T-cell (primary cell): ENCODE measurements around the gene UGT1A5. TPM values are rescaled to one million over a fixed set of nuclear protein-coding genes. Genes with fewer than 3 reads are reported as not detected.

Experiments used
- ATAC-seq, 4 experiments: fragments of 200-7000 bp in 3 of 4; fragments of 150-1000 bp in 1 of 4; cut with Tn5 transposase; replicated peaks in 1 of 4; 1 replicate in 3 of 4; 2 replicates in 1 of 4; pipeline ENCODE4 v1.10.0; 2021; ENCODE audit warnings: moderate library complexity in 3 of 4, mild to moderate bottlenecking in 2 of 4, moderate number of reproducible peaks in 1 of 4
- CTCF ChIA-PET, 2 donors: fragments of 300-600 bp; sonication (Branson Sonifier 250); formaldehyde crosslinking; loops; one replicate each; lab custom pipeline; 2022; ENCODE audit warnings: antibody characterized with exemption in 2 of 2; lab: Charles Lee
- POLR2A ChIA-PET, 2 donors: fragments of 300-600 bp; sonication (Branson Sonifier 250); formaldehyde crosslinking; loops; one replicate each; lab custom pipeline; 2022; ENCODE audit warnings: antibody characterized with exemption in 2 of 2; lab: Charles Lee
- DNase-seq, 35 experiments: peaks; one replicate each; pipeline versions ENCODE4 v3.0.0 to v3.0.0-alpha.2; 2013 to 2023
- H3K27ac ChIP-seq: one replicate; pipeline ENCODE4 v1.5.1; 2013; ENCODE audit warnings: low read length
- H3K27me3 ChIP-seq, 2 experiments: replicated peaks in 1 of 2; 1 replicate in 1 of 2; 2 replicates in 1 of 2; pipeline versions ENCODE4 v1.6.1 to v1.7.0; 2013; ENCODE audit warnings: low read length in 1 of 2, mixed read lengths in 1 of 2; ENCODE audit not compliant: control insufficient read depth in 2 of 2, insufficient read depth in 2 of 2; ENCODE audit errors: extremely low read depth in 1 of 2
- H3K36me3 ChIP-seq, 2 donors: 1 replicate in 1 of 2; 2 replicates in 1 of 2; pipeline versions ENCODE4 v1.6.1 to v1.7.0; 2013; ENCODE audit warnings: low read length in 1 of 2; ENCODE audit not compliant: control insufficient read depth in 2 of 2, insufficient read depth in 1 of 2; ENCODE audit errors: extremely low read depth in 1 of 2
- H3K4me1 ChIP-seq, 2 experiments: 1 replicate in 1 of 2; 2 replicates in 1 of 2; pipeline versions ENCODE4 v1.6.1 to v1.7.0; 2013; ENCODE audit warnings: low read length in 2 of 2, mixed read lengths in 1 of 2; ENCODE audit not compliant: insufficient read depth in 2 of 2, control insufficient read depth in 1 of 2; ENCODE audit errors: extremely low read depth in 1 of 2
- H3K4me3 ChIP-seq, 2 donors: 1 replicate in 1 of 2; 2 replicates in 1 of 2; pipeline versions ENCODE4 v1.5.1 to v1.7.0; 2013; ENCODE audit warnings: mild to moderate bottlenecking in 2 of 2, low read length in 1 of 2, moderate library complexity in 1 of 2; ENCODE audit not compliant: control insufficient read depth in 1 of 2; ENCODE audit errors: extremely low read depth in 1 of 2
- H3K9me3 ChIP-seq: 2 replicates; pipeline ENCODE4 v1.7.0; 2013
- H3K27ac Mint-ChIP-seq, 2 donors: one replicate each; pipeline ENCODE4 v1.8.0; 2020 to 2021; ENCODE audit warnings: mild to moderate bottlenecking in 2 of 2, mixed read lengths in 2 of 2
- H3K27me3 Mint-ChIP-seq, 2 donors: one replicate each; pipeline ENCODE4 v1.8.0; 2021 to 2022; ENCODE audit warnings: mixed read lengths in 2 of 2
- H3K36me3 Mint-ChIP-seq: one replicate; pipeline ENCODE4 v1.8.0; 2021; ENCODE audit warnings: mixed read lengths
- H3K4me1 Mint-ChIP-seq, 3 donors: one replicate each; pipeline ENCODE4 v1.8.0; 2020 to 2022; ENCODE audit warnings: mixed read lengths in 3 of 3, mild to moderate bottlenecking in 1 of 3
- H3K4me3 Mint-ChIP-seq, 3 donors: one replicate each; pipeline ENCODE4 v1.8.0; 2020 to 2022; ENCODE audit warnings: mild to moderate bottlenecking in 3 of 3, mixed read lengths in 3 of 3, moderate library complexity in 3 of 3
- H3K9me3 Mint-ChIP-seq, 3 donors: one replicate each; pipeline ENCODE4 v1.8.0; 2020 to 2022; ENCODE audit warnings: mixed read lengths in 3 of 3
- WGBS: methylation state at CpG from one replicate; pipeline ENCODE4 v1.1.5; 2013; ENCODE audit warnings: missing lambda C conversion rate; ENCODE audit not compliant: insufficient coverage; 5-methylcytosine and 5-hydroxymethylcytosine counted together
- total RNA-seq, 35 experiments: library from RNA in 6 of 35; stranded (reverse) in 6 of 35; fragments of 120-200 nt in 1 of 35; gene quantifications; one replicate each; pipeline versions ENCODE4 v1.2.1 to v1.2.4 and lab custom pipeline; 2013 to 2026

Gene UGT1A5
- total RNA-seq, 5 donors from 2014 or later (not counting 1 experiment from before 2014, with no cell fraction given): not detected

DNA sequence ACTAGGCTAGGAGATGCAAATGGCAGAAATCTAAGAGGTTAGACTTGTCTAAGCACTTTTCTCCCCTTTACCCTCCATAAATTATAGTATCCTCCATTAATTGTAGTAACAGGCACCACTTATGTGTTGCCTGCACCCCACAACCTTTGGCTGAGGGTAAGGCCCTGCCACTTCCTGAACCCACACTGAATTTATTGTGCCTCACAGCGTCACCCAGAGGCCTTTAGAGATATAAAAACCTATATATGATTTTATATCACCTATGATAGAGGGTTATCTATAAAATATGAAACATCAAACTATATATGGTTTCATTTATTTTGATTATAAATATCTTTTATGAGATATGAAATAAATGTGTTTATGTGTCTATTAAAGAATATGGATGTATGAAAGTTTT is 38.4 kb upstream of the UGT1A5 start:
- peaks cover 32 to 38% of the 10 kb centered on the region in 2 donors for H3K27me3 Mint-ChIP-seq
- DNase-seq: no peak
- no peaks in the 10 kb centered on the region for H3K9me3 Mint-ChIP-seq
- H3K4me1 ChIP-seq: no peaks in the 10 kb centered on the region
- H3K9me3 ChIP-seq: no peaks in the 10 kb centered on the region
- CTCF ChIA-PET: no interaction called here
- no CpG with 5 or more reads among the region's 1 CpG for WGBS
- POLR2A ChIA-PET: no interaction called here
- H3K27ac Mint-ChIP-seq: no peak overlapping the region
- ATAC-seq: no peak
- no peaks in the 10 kb centered on the region for H3K36me3 ChIP-seq
- H3K27me3 ChIP-seq: no peaks in the 10 kb centered on the region
- H3K27ac ChIP-seq: no peak overlapping the region
- no peaks in the 10 kb centered on the region for H3K4me1 Mint-ChIP-seq
- H3K4me3 ChIP-seq: no peak overlapping the region
- no peak overlapping the region for H3K4me3 Mint-ChIP-seq
- no peaks in the 10 kb centered on the region for H3K36me3 Mint-ChIP-seq

- no peaks in the 10 kb centered on the region for H3K9me3 ChIP-seq
- Mint-ChIP-seq H3K27ac (no peak overlapping the region), H3K4me3 (no peak overlapping the region), H3K27me3 (peaks cover 34 to 43% of the 10 kb centered on the region in 2 donors), H3K4me1 (no peaks in the 10 kb centered on the region), H3K9me3 (no peaks in the 10 kb centered on the region), H3K36me3 (no peaks in the 10 kb centered on the region)
- WGBS: no CpG with 5 or more reads among the region's 4 CpGs
- ChIA-PET POLR2A (no interaction called here), CTCF (no interaction called here)
- H3K27me3 ChIP-seq: no peaks in the 10 kb centered on the region
- H3K27ac ChIP-seq: no peak overlapping the region
- no peak overlapping the region for H3K4me3 ChIP-seq
- no peaks in the 10 kb centered on the region for H3K4me1 ChIP-seq
- no peaks in the 10 kb centered on the region for H3K36me3 ChIP-seq
- DNase-seq (no peak), ATAC-seq (no peak)
Observed at GRCh38 chr2:233674995-233675394, 37.7 kb upstream of the UGT1A5 start.

DNA sequence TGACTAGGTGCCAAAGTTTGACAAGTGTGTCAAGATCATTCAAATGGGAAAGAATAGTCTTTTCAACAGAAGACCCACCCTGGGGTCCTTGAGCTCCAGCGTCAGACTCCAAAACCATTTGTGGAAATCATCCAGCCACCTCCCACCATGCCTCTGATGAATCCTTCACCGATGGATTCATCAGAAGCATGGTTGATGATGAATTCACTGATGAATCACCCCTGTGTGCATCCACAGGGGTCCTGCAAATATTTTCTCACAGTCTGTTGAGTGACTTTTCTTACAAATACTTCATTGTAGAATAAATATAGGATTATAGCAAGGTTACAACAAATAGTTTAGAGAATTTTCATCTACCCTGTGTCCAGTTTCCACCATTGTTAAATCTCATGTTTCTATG is 36.7 kb upstream of the UGT1A5 start:
- ATAC-seq: no peak
- H3K36me3 Mint-ChIP-seq: no peaks in the 10 kb centered on the region
- H3K4me3 ChIP-seq: no peak overlapping the region
- no peaks in the 10 kb centered on the region for H3K4me1 ChIP-seq
- no peaks in the 10 kb centered on the region for H3K36me3 ChIP-seq
- H3K9me3 Mint-ChIP-seq: no peaks in the 10 kb centered on the region
- H3K9me3 ChIP-seq: no peaks in the 10 kb centered on the region
- H3K4me3 Mint-ChIP-seq: no peak overlapping the region
- H3K27me3 ChIP-seq: no peaks in the 10 kb centered on the region
- no peaks in the 10 kb centered on the region for H3K4me1 Mint-ChIP-seq
- peaks cover 26 to 36% of the 10 kb centered on the region in 2 donors for H3K27me3 Mint-ChIP-seq
- no peak for DNase-seq
- no peak overlapping the region for H3K27ac Mint-ChIP-seq
- ChIA-PET POLR2A (no interaction called here), CTCF (no interaction called here)
- H3K27ac ChIP-seq: no peak overlapping the region
- WGBS: no CpG with 5 or more reads among the region's 2 CpGs

DNA sequence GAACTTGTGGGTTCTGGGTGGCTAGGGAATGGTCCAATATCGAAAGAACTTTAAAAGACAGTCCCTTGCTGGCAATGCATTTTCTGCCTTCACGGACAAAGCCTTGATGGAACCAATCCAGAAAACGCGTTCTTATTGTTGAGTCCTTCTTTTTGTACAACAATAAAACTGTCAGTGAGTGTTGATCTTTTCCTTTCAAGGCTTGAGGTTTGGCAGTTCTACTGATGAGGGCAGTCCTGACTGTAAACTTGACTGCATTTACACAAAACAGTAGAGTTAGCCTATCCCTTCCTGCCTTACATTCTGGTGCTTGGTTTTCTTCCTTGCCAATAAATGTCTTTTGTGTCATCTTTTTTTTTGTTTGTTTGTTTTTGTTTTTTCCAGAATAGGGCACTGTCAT is 33.5 kb upstream of the UGT1A5 start:
- DNase-seq (no peak), ATAC-seq (no peak)
- Histone ChIP-seq H3K27me3 (peaks cover 0 to 2% of the 10 kb centered on the region in 2 experiments), H3K4me3 (no peak overlapping the region), H3K9me3 (no peaks in the 10 kb centered on the region), H3K27ac (no peak overlapping the region), H3K36me3 (no peaks in the 10 kb centered on the region), H3K4me1 (no peaks in the 10 kb centered on the region)
- Mint-ChIP-seq H3K9me3 (no peaks in the 10 kb centered on the region), H3K4me3 (no peak overlapping the region), H3K27ac (no peak overlapping the region), H3K36me3 (no peaks in the 10 kb centered on the region), H3K27me3 (peaks cover 15 to 30% of the 10 kb centered on the region in 2 donors), H3K4me1 (no peaks in the 10 kb centered on the region)
- CTCF ChIA-PET: no interaction called here
- 88% methylated on average over 4 of the region's 4 CpGs for WGBS
- POLR2A ChIA-PET: no interaction called here

DNA sequence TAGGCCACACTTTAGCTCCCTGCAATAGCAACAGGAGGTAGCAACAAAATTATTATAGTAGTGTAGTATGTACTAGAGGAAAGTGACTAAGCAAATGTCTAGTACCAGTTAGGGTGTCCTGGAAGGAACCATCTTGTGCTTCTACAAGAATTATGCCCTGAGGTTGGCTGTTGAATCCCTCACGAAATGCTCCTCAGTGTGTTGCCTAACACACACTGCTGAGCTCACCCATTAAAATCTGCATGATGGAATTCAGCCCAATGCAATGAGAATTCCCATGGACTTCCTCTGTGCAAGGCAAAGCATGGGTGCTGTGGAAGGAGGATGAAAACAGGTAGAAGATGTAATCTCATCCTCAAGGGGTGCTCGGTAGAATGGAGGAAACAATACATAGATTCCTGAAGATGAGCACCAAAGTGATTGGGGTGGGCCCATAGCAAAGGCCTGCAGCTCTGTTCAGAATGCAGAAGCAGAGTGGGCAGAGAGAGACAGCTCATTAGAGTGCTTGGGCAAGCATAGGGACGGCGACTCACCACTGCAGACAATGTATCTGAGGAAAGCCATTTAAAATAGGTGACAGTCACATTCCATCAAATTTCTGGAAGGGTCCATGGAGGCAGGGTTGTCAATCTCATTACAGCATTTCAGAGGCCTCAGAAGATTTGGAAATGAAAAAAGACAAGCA is 32.2 kb upstream of the UGT1A5 start:
- no peaks in the 10 kb centered on the region for H3K36me3 Mint-ChIP-seq
- no peaks in the 10 kb centered on the region for H3K9me3 Mint-ChIP-seq
- H3K36me3 ChIP-seq: no peaks in the 10 kb centered on the region
- H3K4me3 Mint-ChIP-seq: no peak overlapping the region
- no peaks in the 10 kb centered on the region for H3K9me3 ChIP-seq
- no peak overlapping the region for H3K27ac Mint-ChIP-seq
- no peak for ATAC-seq
- H3K27me3 Mint-ChIP-seq: peaks cover 15 to 26% of the 10 kb centered on the region in 2 donors
- H3K4me3 ChIP-seq: no peak overlapping the region
- POLR2A ChIA-PET: no interaction called here
- WGBS: 93% methylated on average over 4 of the region's 4 CpGs
- CTCF ChIA-PET: no interaction called here
- no peaks in the 10 kb centered on the region for H3K4me1 Mint-ChIP-seq
- H3K4me1 ChIP-seq: no peaks in the 10 kb centered on the region
- H3K27me3 ChIP-seq: peaks cover 0 to 2% of the 10 kb centered on the region in 2 experiments
- no peak for DNase-seq
- no peak overlapping the region for H3K27ac ChIP-seq

DNA sequence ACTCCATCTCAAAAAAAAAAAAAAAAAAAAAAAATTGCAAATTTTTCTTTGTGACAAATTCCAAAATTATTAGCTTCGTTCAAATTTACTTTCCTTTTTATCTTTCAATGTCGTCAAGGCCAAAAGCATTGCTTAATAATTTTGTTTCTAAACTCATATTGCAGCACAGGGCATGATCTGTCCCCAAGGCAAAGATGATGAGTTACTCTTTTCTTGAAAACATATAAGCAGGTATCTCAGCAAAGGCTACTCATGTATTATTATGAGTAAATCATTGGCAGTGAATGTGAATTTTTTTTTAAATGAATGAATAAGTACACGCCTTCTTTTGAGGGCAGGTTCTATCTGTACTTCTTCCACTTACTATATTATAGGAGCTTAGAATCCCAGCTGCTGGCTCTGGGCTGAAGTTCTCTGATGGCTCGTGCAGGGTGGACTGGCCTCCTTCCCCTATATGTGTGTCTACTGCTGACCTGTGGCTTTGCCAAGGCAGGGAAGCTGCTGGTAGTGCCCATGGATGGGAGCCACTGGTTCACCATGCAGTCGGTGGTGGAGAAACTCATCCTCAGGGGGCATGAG is 31.1 kb upstream of the UGT1A5 start, which contains the start of gene UGT1A7:
Gene UGT1A7 (plus strand): TSS at position 381 of the 579 bp plus-strand sequence. CDS start 37 bp downstream, at position 418.
- Mint-ChIP-seq H3K36me3 (no peaks in the 10 kb centered on the region), H3K4me3 (no peak within 1 kb of the TSS), H3K27ac (no peak within 1 kb of the TSS), H3K9me3 (no peaks in the 10 kb centered on the region), H3K4me1 (no peaks in the 10 kb centered on the region), H3K27me3 (peaks cover 12 to 24% of the 10 kb centered on the region in 2 donors)
- Histone ChIP-seq H3K27me3 (peaks cover 0 to 2% of the 10 kb centered on the region in 2 experiments), H3K27ac (no peak within 1 kb of the TSS), H3K36me3 (no peaks in the 10 kb centered on the region), H3K4me3 (no peak within 1 kb of the TSS), H3K4me1 (no peaks in the 10 kb centered on the region), H3K9me3 (no peaks in the 10 kb centered on the region)
- ChIA-PET POLR2A (interaction anchor here in 1 of 2 donors (0.6 kb wide), 1 partner anchor 456 kb away, joined by 4 read pairs; no protein-coding TSS in a partner anchor), CTCF (interaction anchor here in 1 of 2 donors (0.6 kb wide), 1 partner anchor 33 kb away, joined by 5 read pairs; no protein-coding TSS in a partner anchor)
- ATAC-seq (no peak), DNase-seq (no peak)
- WGBS: no CpG with 5 or more reads among the region's 5 CpGs
